GM13977 (cell line): Measurements from ENCODE around the gene CPSF7.
A peak's percentile ranks its signal among the peaks of the same experiment; 100 is the strongest.
"Not testable (repeated sequence)": the region's sequence is repeated elsewhere in the genome, so short reads cannot be mapped to it uniquely, and the experiment has no call there.

ENCODE experiments used
- DNase-seq: peaks from one replicate; pipeline ENCODE4 v3.0.0; 2012; ENCODE audit warnings: low spot score
- in situ Hi-C: fragments of 300-500 bp; cut with MboI; formaldehyde crosslinking; loops from one replicate; pipeline ENCODE4 v1.12.0; 2022; ENCODE audit warnings: low sequenced_read_pairs, low pct_unique_long_range_greater_than_20kb, mixed read lengths, inconsistent platforms; ENCODE audit not compliant: unreplicated experiment
- TF ChIP-seq, protein P1 (sequence below): IDR thresholded peaks from 2 replicates; pipeline ENCODE4 v1.5.1; 2012; ENCODE audit warnings: mild to moderate bottlenecking, control low read depth; ENCODE audit not compliant: insufficient read depth; ENCODE audit errors: extremely low read depth, missing control alignments

CPSF7 gene

DNA sequence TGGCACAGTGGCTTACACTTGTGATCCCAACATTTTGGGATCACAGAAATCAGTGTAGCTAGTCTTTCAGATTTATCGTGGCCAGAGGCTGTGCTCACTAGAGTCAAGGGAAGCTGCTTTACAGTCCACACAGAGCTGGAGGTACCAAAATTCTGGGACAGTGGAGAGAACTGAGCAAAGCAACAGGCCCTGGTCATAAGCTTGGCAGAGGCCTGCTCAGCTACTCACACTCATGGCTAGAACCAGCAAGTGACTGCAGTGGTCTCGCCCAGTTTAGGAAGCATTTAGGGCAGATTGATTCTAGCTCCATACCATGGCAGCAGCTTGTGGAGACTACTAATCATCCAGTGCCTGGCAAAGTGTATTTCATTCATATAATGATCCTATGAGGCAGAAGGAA, 28.6 kb downstream of the CPSF7 start:
- TF ChIP-seq, protein P1, sequence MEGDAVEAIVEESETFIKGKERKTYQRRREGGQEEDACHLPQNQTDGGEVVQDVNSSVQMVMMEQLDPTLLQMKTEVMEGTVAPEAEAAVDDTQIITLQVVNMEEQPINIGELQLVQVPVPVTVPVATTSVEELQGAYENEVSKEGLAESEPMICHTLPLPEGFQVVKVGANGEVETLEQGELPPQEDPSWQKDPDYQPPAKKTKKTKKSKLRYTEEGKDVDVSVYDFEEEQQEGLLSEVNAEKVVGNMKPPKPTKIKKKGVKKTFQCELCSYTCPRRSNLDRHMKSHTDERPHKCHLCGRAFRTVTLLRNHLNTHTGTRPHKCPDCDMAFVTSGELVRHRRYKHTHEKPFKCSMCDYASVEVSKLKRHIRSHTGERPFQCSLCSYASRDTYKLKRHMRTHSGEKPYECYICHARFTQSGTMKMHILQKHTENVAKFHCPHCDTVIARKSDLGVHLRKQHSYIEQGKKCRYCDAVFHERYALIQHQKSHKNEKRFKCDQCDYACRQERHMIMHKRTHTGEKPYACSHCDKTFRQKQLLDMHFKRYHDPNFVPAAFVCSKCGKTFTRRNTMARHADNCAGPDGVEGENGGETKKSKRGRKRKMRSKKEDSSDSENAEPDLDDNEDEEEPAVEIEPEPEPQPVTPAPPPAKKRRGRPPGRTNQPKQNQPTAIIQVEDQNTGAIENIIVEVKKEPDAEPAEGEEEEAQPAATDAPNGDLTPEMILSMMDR = no peak
- in situ Hi-C loops = no loop called here
- no peak for DNase-seq

DNA sequence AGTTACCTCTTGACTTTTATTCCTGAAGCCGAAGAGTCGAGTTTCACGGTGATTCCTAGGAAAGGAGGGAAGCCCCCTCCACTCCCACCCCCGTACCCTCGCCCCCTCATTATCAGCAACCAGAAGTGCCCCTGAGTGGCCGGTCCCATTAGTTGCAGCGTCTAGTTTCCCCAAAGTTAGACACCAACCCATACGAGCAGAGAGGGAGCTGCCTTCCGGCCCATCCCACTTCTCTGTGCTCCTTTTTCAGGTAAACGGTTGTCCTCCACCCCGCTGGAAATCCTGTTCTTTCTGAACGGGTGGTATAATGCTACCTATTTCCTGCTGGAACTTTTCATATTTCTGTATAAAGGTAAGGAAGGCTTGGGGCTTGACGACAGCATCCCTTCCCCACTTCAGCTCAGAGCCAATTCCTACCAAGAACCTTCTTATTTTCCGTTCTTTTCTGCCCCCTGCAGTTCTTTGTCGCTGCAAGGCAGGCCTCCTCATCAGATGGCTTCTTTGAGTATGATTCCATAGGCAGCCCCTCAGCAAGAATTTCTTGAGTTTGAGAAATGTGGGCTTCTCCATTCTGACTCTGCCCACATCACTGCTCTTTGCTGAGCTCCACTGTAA, 36.7 kb downstream of the CPSF7 start:
- DNase-seq = peak; percentile 56
- TF ChIP-seq, protein P1 = peak; percentile 44

DNA sequence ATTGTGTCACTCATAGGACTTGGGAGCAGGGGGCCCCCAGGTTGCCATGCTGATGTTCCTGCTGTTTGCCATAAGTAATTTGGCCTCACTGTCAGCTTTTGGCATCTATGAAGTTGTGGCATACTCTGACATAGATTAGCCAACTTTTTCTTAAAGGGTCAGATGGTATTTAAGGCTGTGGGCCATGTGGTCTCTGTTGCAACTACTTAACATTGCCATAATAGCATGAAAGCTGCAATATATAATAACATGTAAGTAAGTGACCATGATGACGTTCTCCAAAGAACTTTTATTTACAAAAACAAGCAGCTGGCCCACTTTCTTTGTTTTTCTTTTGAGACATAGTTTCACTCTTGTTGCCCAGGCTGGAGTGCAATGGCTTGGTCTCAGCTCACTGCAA, 39.6 kb downstream of the CPSF7 start:
- TF ChIP-seq, protein P1 = no peak
- in situ Hi-C loops = no loop called here
- DNase-seq = no peak

More for the DNA sequence above, 36.7 kb downstream of the CPSF7 start:
- in situ Hi-C loops = no loop called here

DNA sequence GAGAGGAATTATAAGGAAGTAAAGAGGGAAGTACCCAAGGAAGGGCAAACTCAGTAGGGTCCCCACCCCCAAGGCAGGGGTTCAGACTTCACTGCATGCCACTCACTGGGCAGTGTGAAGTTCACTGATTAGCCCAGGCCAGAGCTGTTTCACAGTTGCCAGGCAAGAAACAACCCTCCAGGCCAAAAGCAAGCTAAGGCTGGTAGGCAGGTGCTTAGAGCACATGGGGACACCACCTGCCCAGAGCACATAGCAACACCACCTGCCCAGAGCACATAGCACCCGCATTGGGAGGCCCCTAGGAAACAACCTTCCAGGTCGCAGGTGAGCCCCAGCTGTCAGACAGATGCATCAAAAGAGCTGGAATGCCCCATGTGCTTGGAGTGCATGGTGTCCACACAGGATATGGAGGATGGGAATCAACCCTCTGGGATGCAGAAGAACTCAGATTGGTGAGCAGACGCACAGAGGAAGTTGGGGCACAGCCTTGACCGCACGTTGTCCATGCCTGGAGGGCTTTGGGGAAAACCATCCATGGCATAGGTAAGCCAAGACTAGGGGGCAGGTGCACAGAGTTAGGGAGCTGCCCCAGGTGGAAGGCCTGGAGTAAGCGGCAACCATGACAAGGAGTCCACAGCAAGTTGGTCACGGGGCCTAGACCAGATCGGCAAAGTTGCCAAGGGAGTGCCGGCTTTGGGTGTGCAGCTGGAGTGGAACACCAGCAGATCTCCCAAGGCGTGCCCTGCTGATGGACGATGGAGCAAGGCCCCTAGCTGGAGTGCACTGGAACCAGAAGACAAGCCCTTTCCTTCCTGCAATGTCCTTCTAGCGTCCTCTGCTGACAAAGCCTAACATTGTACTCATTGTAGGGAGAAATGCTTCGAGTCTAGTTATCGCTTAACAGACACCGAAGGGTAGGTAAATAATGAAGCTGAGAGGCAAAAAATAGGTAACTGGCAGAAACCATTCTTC, 45.2 kb downstream of the CPSF7 start:
- in situ Hi-C loops = loop anchor here (10.0 kb wide), 1 partner anchor 50 kb away; the partner anchor contains the start of genes DDB1 and TKFC
- DNase-seq = peak; percentile 34
- TF ChIP-seq, protein P1 = peak; percentile 42

DNA sequence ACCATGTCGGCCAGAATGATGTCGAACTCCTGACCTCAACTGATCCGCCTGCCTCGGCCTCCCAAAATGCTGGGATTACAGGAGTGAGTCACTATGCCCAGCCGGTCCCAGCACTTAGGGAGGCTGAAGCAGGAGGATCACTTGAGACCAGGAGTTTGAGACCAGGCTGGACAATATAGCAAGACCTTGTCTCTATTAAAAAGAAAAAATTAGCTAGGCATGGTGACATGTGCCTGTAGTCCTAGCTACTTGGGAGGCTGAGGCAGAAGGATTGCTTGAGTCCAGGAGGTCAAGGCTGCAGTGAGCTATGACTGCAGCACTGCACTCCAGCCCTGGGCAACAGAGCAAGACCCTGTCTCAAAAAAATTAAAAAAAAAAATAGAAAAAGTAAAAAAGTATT, 45.9 kb downstream of the CPSF7 start:
- DNase-seq = not testable (repeated sequence)
- in situ Hi-C loops = loop anchor here (10.0 kb wide), 1 partner anchor 49 kb away; the partner anchor contains the start of genes DDB1 and TKFC

DNA sequence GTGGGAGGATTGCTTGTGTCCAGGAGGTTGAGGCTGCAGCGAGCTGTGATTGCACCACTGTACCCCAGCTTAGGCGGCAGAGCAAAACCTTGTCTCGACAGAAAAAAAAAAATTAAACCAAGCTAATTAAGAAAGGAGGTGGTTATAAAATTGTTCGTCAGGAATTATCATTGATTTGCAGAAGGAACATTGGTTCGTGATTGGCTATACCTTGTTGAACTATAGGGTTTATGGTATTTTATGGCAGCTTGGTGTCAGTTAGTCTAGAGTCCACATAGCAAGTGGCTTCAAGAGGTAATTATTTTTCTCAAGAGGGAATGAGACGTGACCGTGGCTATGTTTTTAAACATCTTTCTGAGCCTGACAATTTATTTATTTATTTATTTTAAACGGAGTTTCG, 48.9 kb downstream of the CPSF7 start:
- no peak for DNase-seq
- in situ Hi-C loops = loop anchor here (10.0 kb wide), 1 partner anchor 46 kb away; the partner anchor contains the start of genes DDB1 and TKFC
- TF ChIP-seq, protein P1 = no peak
